ENCODE data around the gene KCTD19. TPM values are rescaled to one million over a fixed set of nuclear protein-coding genes. Genes with fewer than 3 reads are reported as not detected.

KCTD19 gene
- total RNA-seq, 4 donors from 2014 or later = 0.24 to 0.93 TPM; not detected in 2

DNA sequence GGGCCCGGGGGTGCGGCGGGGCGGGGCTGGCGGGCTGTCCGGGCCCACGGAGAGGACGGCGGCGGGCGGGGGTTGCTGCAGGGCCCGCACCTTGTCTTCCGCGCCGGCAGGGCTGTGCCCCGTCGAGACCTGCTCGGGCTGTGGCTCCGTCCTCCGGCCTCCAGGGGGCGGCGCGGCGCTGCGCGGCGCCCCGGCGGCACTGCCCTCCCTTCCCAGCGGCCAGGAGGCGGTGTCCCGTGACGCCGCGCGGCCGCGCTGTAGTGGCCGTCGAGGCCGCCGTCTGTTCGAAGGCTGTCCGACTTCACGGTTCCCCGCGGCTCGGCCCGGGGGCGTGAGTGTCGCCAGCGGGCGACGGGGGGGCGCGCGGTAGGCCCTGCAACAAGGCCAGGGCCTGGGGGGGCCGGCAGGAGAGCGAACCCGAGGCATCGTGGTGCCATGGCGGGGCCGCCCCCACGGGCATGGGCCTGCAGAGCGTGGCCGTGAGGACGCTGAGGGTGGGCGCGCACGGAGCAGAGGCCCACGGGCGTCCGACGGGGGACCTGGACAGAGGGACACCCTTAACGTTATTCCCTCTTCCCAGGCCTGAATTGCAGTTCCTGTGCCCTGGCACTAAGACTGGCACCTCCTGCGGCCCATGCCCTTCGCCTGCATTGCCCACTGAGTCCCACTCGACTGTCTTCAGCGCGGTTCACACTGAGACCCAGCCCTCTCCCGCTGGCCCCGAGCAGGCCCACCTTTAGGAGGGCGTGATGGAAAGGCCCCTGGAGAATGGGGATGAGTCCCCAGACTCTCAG is 47.0 kb downstream of the KCTD19 start, which contains the start of gene PLEKHG4:
TSS of gene PLEKHG4 (plus strand) at position 237 of the 794 bp plus-strand sequence. CDS start at position 750, 513 bp downstream.
- TF ChIP-seq CTCF (IDR thresholded peaks at IDR 0.05) = peak in 1 of 3 donors; percentile 50

GRCh38 chr16:67278773-67279295 is 47.7 kb downstream of the KCTD19 start:
- no peak for TF ChIP-seq CTCF (IDR thresholded peaks at IDR 0.05)
- DNase-seq (ENCODE audit: low spot score) (no peak), ATAC-seq (ENCODE audit: low FRiP score) (peak; percentile 35)

More for the DNA sequence above, 47.0 kb downstream of the KCTD19 start, which contains the start of gene PLEKHG4:
- ATAC-seq (ENCODE audit: low FRiP score) = peak; percentile 81
- DNase-seq (ENCODE audit: low spot score) = peak; percentile 26

- no peak for DNase-seq (ENCODE audit: low spot score)
- ATAC-seq (ENCODE audit: low FRiP score) = peak; percentile 37
- TF ChIP-seq CTCF (IDR thresholded peaks at IDR 0.05) = no peak
Observed at GRCh38 chr16:67277999-67278772, 48.4 kb downstream of the KCTD19 start.

GRCh38 chr16:67277294-67277998 is 49.1 kb downstream of the KCTD19 start:
- DNase-seq (ENCODE audit: low spot score) (peak; percentile 56), ATAC-seq (ENCODE audit: low FRiP score) (peak; percentile 82)
- no peak for TF ChIP-seq CTCF (IDR thresholded peaks at IDR 0.05)

GRCh38 chr16:67275321-67275720 is 51.2 kb downstream of the KCTD19 start:
- TF ChIP-seq CTCF (IDR thresholded peaks at IDR 0.05) = no peak
- ATAC-seq (ENCODE audit: low FRiP score) (no peak), DNase-seq (ENCODE audit: low spot score) (no peak)

DNA sequence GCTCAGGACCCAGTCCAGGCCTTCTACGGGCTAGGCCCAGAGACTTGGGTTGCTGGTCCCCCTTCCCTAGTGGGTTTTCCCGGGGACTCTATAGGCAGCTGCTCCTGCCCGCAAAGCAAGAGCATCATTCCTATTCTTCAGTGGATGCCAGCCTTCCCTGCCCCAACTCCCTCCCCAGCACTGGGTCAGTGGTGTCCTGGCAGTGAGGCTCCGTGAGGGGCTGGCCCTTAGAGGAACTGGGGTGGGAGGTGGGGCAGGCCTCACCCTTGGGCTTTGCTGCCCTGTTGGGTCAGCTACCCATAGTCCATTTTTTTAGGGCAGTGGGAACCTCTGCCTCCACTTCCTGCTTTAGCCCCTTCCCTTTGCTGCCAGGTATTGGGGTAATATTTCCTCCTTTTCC is 55.1 kb downstream of the KCTD19 start:
- ATAC-seq (ENCODE audit: low FRiP score) (no peak), DNase-seq (ENCODE audit: low spot score) (no peak)
- TF ChIP-seq CTCF (IDR thresholded peaks at IDR 0.05) = no peak

Measured in omental fat pad (tissue), 4 donors.